ENCODE measurements around the gene KLHL33.

KLHL33 gene

GRCh38 chr14:20415782-20416206 is 20.2 kb downstream of the KLHL33 start:
- DNase-seq, result peak in 2 of 5 experiments; percentile 33 to 71

DNA sequence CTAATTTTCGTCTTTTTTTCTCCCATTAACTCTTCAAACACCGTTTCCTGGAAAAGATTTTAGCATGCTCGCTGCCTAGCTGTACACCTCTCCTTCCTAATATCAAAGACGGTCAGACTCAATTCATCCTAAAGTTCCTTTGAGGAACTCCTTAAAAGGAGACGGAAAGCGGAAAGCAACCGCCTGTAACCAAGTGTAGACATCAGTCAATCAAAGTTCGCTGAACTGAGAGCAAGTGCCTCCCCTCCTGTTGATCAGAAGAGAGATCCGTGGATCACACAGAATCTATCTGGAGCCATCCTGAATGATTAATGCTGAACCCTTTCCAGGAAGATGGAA is 22.3 kb downstream of the KLHL33 start:
- peak in 2 of 5 experiments; percentile 15 to 65 for DNase-seq

DNA sequence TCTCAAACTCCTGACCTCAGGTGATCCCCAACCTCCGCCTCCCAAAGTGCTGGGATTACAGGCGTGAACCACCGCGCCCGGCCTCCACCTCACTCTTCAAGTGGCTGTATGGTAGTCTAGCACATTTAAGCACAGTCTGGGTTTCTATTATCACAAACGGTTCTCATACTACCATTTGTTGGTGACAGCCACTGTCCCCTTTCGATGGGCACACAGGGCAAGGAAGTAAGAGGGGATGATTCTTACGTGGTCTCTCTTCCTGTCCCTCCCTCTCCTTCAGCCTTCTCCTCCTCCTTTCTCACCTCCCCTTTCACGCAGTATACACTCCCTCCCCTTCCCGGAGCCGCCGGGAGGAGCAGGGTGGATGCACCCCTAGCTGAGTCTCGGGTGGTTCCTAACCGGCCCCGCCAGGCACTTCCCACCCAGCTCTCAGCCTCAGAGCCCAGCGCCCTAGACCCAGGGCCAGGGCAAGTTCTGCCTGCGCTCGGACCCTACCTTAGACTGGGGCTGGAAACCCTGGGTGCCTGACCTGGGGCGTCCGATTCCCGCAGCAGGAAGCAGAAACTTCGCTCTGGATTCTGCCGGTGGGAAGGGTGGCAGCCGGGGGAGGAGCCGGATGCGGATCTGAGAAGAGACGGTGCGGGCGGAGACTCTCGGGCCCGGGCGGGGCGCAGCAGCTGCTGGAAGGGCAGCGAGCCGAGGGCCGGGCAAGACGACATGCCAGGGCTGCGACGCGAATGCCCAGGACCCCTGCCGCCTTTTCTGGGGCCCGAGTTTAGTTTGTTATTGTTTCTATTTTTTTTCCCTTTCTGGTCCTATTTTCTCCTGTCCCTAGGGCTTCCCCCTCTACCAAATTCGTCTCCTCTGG is 22.9 kb downstream of the KLHL33 start, which contains the start of gene TEP1:
TSS of gene TEP1 (minus strand) at position 626 of the 868 bp plus-strand sequence. CDS start 5,062 bp downstream, outside the sequence.
- DNase-seq, result peak; percentile 46 to 82 (median 64)

DNA sequence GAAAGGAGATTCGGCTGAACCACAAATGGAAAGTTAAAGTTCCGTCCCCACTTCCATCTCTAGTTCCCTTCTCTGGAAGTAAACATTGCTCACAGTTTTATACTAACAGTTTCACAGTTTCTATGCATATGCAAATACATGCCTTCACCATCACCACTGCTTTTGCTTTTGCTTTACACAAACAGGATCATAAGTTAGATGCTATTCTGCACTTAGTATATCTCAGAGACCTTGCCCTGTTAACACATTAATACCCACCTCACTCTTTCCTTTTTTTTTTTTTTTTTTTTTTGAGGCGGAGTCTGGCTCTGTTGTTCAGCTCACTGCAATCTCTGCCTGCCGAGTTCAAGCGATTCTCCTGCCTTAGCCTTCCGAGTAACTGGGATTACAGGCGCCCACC is 23.6 kb downstream of the KLHL33 start:
- peak in 2 of 5 experiments; percentile 34 to 58 for DNase-seq

DNA sequence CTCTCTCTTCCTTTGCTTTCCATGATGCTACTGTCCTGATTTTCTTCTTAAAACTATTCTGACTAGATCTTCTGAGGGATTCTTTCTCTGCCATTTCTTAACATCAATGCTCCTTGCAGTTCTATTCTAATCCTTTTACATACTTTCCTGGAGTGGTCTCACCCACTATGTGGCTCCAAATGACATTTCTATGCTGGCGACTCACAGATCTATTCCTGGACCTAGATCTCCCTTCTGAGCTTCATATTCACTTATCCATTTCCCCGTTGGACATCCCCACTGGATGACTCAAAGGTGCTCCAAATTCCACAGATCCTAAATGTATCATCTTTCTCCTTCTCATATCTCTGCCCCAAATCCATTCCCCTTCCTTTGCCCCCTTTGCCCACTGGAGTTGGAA is 26.7 kb downstream of the KLHL33 start:
- no peak for DNase-seq

DNA sequence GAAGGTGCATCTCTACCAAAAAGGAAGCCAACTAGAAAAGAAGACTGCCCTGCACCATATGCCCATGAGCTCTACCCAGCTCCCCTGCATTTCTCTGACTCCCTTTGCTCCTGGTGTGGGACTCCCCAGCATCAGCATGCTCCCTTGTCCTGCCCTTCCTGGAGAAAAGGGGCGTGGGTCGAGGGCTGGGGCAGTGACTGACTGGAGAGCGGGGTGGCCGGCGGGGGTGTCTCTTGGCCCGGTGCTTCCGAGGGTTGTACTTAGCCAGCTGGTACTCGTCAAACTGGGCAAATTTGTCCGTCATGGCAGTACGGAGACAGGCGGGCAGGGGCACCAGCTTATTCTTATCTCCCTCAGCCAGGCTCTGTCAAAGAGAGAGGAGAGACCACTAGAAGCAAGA is 32.4 kb downstream of the KLHL33 start:
- no peak for DNase-seq

- DNase-seq, result no peak
Measured at GRCh38 chr14:20400965-20401593, 34.9 kb downstream of the KLHL33 start.

DNA sequence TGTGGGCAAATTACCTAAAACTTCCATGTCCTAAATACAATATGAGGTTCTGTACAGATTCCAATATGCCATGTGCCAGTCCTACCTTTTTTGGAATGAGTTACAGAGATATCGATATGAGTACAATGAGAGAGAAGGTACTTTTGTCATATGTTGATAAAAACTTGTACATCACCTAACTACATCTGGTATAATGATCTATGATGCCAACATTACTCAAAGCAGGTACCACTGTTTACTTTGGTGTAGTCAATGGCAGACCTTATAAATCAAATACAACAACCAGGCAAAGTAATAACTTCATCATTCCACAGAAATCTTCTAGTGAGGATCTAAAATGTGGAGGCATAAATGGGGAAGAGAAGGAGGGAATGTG is 35.4 kb downstream of the KLHL33 start:
- DNase-seq, result no peak

DNA sequence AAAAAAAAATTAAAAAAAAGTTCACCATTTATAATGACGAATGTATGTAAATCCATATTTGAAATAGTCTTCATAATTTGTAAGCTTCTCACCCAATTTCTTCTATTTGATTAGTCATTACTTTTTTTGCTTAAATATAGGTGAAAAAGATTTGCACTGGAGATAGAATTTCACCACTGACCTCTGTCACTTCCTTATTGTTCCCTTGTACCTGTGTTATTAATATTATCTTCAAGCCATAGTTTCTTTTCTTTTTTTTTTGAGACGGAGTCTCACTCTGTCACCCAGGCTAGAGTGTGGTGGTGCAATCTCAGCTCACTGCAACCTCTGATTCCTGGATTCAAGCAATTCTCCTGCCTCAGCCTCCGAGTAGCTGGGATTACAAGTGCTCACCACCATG is 38.5 kb downstream of the KLHL33 start:
- DNase-seq, result no peak

DNA sequence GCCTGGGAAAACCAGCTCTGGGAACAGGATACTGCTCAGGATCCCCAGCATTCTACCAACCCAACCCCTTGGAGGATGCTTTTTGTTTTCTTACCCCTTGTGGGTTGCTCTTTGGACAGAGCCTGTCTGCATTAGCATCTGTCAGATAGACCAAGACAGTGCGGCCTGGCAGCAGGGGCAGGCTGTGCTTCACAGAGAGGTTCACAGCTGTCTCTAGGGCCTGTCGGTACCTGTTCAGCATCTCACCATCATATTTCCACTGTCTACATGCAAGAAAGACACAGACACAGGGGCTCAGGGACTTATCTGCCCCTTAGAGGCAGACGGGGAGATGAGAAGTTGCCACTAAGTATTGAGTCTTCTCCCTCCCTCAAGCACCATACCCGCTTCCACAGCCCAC is 44.5 kb downstream of the KLHL33 start:
- DNase-seq, result no peak

DNA sequence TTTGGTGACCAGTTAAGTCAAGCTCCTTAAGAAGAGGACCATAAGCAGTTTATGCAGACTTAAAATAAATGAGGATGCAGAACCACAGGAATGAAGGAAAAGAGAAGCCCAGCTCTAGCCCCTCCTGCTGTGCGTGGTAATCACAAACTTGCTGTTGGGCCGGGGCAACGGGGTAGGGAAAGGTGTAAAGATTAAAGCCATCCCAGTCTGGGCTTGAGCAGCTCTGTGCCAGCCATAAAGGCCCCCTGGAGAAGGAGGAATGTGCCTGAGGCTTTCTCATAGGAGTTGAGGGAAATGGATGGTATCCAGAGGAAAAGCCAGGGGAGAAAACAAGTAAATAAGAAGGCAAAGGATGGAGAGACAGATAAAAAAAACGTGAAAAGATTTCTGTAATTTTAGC is 47.8 kb downstream of the KLHL33 start:
- DNase-seq, result no peak

GRCh38 chr14:20387576-20387975 is 48.4 kb downstream of the KLHL33 start:
- no peak for DNase-seq

DNA sequence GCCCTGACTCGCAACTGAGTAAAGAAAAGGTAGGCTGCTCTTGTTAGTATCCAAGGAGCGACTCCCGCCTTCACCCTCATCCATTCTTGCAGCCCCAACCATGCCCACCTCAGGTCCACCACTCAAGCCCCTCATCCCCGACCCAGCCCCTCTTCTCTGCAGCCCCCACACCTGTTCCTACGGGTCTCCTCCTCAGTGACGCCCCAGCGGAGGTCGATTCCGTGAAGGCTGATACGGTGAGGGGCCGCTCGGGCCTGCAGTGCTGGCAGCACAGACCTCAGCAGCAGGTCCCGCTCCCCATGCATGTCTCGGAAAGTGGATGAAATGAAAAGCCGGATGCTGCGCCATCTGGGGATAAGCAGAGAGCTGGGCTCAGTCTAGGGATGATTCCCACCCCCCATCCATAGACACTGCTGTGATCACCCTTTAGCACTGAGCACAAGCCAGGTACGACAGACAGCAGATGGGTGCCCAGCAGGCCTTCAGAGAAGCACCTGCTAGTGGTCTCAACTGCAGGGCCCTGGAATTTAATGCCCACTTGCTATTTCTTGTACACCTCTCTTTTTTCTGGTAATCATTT is 49.6 kb downstream of the KLHL33 start:
- DNase-seq, result no peak

- no peak for DNase-seq
Measured at GRCh38 chr14:20384886-20385285, 51.1 kb downstream of the KLHL33 start.

DNA sequence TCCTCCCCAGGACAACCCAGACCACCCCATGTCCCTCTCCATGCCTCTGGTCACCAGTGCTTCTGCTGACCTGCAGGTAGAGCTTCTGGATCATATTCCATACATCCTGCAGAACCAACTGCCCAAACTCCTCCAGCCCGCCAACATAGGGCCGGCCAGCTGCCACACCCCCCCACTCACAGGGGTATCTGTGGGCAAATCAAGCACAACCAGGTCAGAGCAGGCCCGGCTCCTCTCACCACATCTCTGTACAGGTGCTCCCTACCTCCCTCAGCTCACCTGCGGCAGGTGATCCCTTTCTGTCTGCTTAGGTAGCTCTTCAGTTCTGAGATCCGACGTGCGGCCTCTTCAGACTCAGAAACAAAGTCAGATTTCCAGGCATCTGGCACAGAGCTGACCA is 51.6 kb downstream of the KLHL33 start:
- DNase-seq, result no peak

DNA sequence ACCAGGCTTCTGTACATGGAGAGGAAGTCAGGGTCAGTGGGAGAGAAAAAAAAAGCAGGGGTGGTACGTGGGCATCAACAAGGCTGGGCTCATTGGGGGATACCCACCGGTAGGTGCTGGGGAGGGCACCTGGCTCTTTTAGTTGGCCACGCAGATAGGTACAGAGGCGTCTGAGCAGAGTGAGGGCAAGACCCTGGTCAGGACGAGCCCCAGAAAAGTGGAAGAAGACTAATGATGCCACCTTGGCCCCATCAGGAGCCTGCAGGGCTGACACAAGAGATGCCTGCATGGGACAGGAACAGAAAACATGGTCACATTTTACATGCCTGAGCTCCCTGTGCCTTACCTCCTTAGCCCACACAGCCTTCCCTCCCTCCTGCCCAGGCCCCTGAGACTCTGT is 52.3 kb downstream of the KLHL33 start:
- DNase-seq, result no peak

GRCh38 chr14:20383032-20383431 is 52.9 kb downstream of the KLHL33 start:
- no peak for DNase-seq

DNA sequence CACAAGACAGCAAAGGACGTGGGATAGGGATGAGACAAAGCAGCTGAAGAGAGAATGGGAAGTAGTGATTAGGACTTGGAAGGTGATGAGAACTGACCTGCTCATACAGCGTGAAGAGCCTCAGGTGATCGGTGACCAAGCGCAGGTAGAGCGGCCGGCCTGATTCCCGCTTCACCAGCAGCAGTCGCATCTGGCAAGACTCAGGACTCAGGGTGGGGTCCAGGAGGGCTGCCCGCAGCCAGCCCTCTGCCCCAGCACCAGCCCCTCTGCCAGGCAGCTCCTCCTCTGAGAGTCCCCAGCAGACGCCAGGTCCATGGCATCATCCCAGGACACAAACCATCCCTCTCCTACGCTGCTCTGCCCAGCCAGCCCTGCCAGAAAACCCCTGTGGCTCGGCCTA is 53.4 kb downstream of the KLHL33 start:
- DNase-seq, result no peak

- no peak for DNase-seq
Measured at GRCh38 chr14:20381341-20381740, 54.6 kb downstream of the KLHL33 start.

DNA sequence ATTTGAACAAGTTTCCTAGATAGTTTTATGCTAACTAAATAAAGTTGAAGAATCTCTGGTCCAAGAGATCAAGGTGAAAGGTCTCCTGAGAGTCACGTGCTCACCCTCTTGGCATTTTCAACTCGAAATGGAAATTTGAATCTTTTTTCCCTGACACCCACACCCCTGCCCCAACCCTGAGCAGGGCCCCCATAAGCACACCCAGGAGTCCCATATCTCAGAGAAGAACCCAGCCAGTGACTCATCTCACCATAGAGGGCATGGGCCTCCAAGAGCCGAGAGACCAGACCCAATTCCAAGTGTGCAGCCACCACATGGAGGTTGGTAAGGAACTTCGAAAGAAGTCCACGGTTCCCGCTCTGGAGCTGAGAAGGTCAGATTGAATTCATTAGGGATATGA is 55.3 kb downstream of the KLHL33 start:
- DNase-seq, result no peak

- DNase-seq, result no peak
Measured at GRCh38 chr14:20379743-20380142, 56.2 kb downstream of the KLHL33 start.

DNA sequence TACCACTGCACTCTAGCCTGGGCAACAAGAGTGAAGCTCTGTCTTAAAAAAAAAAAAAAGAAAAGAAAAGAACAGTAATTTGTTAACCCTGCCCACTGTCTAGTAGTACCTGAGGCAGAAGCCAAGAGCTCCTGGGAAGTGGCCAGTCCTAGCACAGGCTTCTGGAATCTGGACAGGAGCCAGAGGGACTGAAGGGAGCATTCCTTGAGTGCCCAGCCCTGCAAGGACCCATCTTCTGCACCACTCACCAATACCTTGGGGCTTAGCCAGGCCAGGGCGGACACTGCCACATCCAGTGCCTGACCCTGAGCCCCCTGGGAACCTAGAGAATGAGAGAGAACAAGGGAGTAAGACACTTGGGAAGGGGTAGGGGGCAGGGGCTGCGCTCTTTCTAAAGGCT is 58.8 kb downstream of the KLHL33 start:
- DNase-seq, result no peak

DNA sequence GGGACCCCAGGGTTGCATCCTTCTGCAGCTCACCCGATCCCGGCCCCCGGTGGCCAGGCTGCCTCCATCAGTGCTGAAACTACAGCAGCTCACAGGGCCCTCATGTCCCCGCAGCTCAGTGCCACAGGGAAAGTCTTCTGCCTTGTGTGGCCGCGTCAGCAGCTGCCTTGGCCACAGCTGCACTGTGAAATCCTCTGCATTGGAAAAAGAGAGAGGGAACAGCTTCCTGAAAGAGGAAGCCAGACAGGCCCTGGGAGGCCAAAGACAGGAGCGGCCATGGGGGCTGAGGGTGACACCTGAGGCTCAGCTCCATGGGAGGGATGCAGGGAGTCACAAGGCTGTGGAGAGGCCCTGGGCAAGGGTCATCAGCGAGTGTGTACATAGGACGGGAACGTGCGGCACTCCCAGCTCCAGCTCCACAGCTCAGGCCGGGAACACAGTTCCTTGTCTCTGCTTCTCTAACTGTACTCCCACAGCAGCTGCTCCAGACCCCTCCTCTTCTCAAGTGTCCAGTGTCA is 59.8 kb downstream of the KLHL33 start:
- DNase-seq, result no peak

All from T-helper 2 cell (primary cell).